GM23338 (cell line): ENCODE results near the gene TSPAN19.

Experiments
- EZH2 ChIP-seq: fragments of 200-600 bp; sonication (generic); IDR thresholded peaks from one replicate; pipeline ENCODE4 v1.8.0; 2017; ENCODE audit warnings: antibody characterized with exemption, mild to moderate bottlenecking, low read depth; ENCODE audit not compliant: unreplicated experiment
- JUNB ChIP-seq: IDR thresholded peaks from one replicate; pipeline ENCODE4 v1.6.1; 2016; ENCODE audit warnings: antibody characterized with exemption; ENCODE audit not compliant: unreplicated experiment
- POLR2AphosphoS5 ChIP-seq: IDR thresholded peaks from 2 replicates; pipeline ENCODE4 v1.6.1; 2016; ENCODE audit warnings: antibody characterized with exemption, low read depth
- ZNF114 ChIP-seq: fragments of 250-450 bp; sonication (Bioruptor Pico); IDR thresholded peaks from 2 replicates; pipeline ENCODE4 v1.5.0; 2020; ENCODE audit warnings: mild to moderate bottlenecking, moderate library complexity
- TF ChIP-seq, protein P1 (sequence below): IDR thresholded peaks from one replicate; pipeline ENCODE4 v1.6.1; 2018; ENCODE audit warnings: antibody characterized with exemption; ENCODE audit not compliant: unreplicated experiment
- TF ChIP-seq, protein P2 (sequence below), 2 experiments: fragments of 200-600 bp in 1 of 2; sonication (generic) in 1 of 2; conservative IDR thresholded peaks; 2 replicates each; pipeline versions ENCODE4 v1.5.1 to v1.6.1; 2016 to 2017; ENCODE audit warnings: antibody characterized with exemption in 2 of 2, low read depth in 2 of 2, mild to moderate bottlenecking in 2 of 2, moderate library complexity in 1 of 2

- TF ChIP-seq, protein P1, sequence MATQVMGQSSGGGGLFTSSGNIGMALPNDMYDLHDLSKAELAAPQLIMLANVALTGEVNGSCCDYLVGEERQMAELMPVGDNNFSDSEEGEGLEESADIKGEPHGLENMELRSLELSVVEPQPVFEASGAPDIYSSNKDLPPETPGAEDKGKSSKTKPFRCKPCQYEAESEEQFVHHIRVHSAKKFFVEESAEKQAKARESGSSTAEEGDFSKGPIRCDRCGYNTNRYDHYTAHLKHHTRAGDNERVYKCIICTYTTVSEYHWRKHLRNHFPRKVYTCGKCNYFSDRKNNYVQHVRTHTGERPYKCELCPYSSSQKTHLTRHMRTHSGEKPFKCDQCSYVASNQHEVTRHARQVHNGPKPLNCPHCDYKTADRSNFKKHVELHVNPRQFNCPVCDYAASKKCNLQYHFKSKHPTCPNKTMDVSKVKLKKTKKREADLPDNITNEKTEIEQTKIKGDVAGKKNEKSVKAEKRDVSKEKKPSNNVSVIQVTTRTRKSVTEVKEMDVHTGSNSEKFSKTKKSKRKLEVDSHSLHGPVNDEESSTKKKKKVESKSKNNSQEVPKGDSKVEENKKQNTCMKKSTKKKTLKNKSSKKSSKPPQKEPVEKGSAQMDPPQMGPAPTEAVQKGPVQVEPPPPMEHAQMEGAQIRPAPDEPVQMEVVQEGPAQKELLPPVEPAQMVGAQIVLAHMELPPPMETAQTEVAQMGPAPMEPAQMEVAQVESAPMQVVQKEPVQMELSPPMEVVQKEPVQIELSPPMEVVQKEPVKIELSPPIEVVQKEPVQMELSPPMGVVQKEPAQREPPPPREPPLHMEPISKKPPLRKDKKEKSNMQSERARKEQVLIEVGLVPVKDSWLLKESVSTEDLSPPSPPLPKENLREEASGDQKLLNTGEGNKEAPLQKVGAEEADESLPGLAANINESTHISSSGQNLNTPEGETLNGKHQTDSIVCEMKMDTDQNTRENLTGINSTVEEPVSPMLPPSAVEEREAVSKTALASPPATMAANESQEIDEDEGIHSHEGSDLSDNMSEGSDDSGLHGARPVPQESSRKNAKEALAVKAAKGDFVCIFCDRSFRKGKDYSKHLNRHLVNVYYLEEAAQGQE = no peak
- TF ChIP-seq POLR2AphosphoS5 (no peak), EZH2 (no peak), JUNB (no peak), ZNF114 (CRISPR knock-in tag) (no peak)
- TF ChIP-seq, protein P2, sequence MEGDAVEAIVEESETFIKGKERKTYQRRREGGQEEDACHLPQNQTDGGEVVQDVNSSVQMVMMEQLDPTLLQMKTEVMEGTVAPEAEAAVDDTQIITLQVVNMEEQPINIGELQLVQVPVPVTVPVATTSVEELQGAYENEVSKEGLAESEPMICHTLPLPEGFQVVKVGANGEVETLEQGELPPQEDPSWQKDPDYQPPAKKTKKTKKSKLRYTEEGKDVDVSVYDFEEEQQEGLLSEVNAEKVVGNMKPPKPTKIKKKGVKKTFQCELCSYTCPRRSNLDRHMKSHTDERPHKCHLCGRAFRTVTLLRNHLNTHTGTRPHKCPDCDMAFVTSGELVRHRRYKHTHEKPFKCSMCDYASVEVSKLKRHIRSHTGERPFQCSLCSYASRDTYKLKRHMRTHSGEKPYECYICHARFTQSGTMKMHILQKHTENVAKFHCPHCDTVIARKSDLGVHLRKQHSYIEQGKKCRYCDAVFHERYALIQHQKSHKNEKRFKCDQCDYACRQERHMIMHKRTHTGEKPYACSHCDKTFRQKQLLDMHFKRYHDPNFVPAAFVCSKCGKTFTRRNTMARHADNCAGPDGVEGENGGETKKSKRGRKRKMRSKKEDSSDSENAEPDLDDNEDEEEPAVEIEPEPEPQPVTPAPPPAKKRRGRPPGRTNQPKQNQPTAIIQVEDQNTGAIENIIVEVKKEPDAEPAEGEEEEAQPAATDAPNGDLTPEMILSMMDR (conservative IDR thresholded peaks at IDR 0.05; ENCODE audit: low read depth in 2 of 2) = no peak
Observed at GRCh38 chr12:84978921-84979320, 57.2 kb downstream of the TSPAN19 start.
